Activated CD8-positive, alpha-beta T cell treated with anti-CD3 and anti-CD28 coated beads, Interleukin-2, amount 10 ng/mL, durations not matched to agents 7 days and 5 days (primary cell): Measurements from ENCODE around the gene RPS27L. TPM values are rescaled to one million over a fixed set of nuclear protein-coding genes. Genes with fewer than 3 reads are reported as not detected.

ENCODE experiments used
- ATAC-seq: fragments of 150-1000 bp; cut with Tn5 transposase; one replicate; pipeline ENCODE4 v1.10.0; 2021; ENCODE audit warnings: moderate library complexity
- CTCF ChIA-PET: fragments of 350-600 bp; sonication (Branson Sonifier 250); formaldehyde crosslinking; loops from one replicate; lab custom pipeline; 2021; ENCODE audit warnings: antibody characterized with exemption; lab: Charles Lee
- POLR2A ChIA-PET: fragments of 350-600 bp; sonication (Branson Sonifier 250); formaldehyde crosslinking; loops from one replicate; lab custom pipeline; 2021; ENCODE audit warnings: antibody characterized with exemption; lab: Charles Lee
- DNase-seq: peaks from one replicate; pipeline ENCODE4 v3.0.0-alpha.2; 2020
- H3K27ac Mint-ChIP-seq: one replicate; pipeline ENCODE4 v1.8.0; 2021; ENCODE audit warnings: mild to moderate bottlenecking, mixed read lengths
- H3K27me3 Mint-ChIP-seq: one replicate; pipeline ENCODE4 v1.8.0; 2021; ENCODE audit warnings: low read depth, mixed read lengths
- H3K36me3 Mint-ChIP-seq: one replicate; pipeline ENCODE4 v1.8.0; 2021; ENCODE audit warnings: low read depth, mixed read lengths
- H3K4me1 Mint-ChIP-seq: one replicate; pipeline ENCODE4 v1.8.0; 2021; ENCODE audit warnings: low read depth, mixed read lengths
- H3K4me3 Mint-ChIP-seq: one replicate; pipeline ENCODE4 v1.8.0; 2021; ENCODE audit warnings: mild to moderate bottlenecking, mixed read lengths
- H3K9me3 Mint-ChIP-seq: one replicate; pipeline ENCODE4 v1.8.0; 2022; ENCODE audit warnings: mixed read lengths; ENCODE audit not compliant: insufficient read depth
- total RNA-seq, 2 experiments: library from RNA; stranded (reverse); gene quantifications; one replicate each; pipeline ENCODE4 v1.2.3, GENCODE V29; 2021

RPS27L gene
- total RNA-seq, 2 experiments from 2014 or later = 235 to 238 TPM

- H3K27me3 Mint-ChIP-seq = no peaks in the 10 kb centered on the region
Measured at GRCh38 chr15:63136742-63137141, 20.5 kb downstream of the RPS27L start.

DNA sequence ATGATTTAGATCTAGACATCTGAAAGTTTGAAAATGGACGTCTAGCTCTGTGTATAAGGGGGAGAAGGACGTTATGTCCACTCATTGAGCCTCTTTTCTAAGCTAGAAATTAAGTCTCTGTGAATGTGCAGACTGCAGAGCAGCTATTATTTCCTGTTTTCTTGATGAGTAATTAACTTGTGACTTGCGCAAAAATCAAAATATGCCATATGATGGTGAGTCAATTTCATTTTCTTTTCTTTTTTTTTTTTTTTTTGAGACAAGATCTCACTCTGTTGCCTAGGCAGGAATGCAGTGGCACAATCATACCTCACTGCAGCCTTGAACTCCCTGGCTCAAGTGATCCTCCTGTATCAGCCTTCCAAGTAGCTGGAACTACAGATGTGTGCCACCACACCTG lies 21.5 kb downstream of the RPS27L start:
- ATAC-seq = no peak
- no peak overlapping the region for H3K4me3 Mint-ChIP-seq
- H3K9me3 Mint-ChIP-seq = no peaks in the 10 kb centered on the region
- H3K27ac Mint-ChIP-seq = no peak overlapping the region
- CTCF ChIA-PET = interaction anchor here (1.0 kb wide), 1 partner anchor 88 kb away, joined by 3 read pairs; no protein-coding TSS in a partner anchor
- H3K36me3 Mint-ChIP-seq = peaks cover 6% of the 10 kb centered on the region
- no peaks in the 10 kb centered on the region for H3K27me3 Mint-ChIP-seq
- H3K4me1 Mint-ChIP-seq = no peaks in the 10 kb centered on the region
- no peak for DNase-seq
- POLR2A ChIA-PET = interaction anchor here (0.7 kb wide), 1 partner anchor 21 kb away, joined by 4 read pairs; the partner anchor contains the start of gene RPS27L

More at GRCh38 chr15:63136742-63137141, 20.5 kb downstream of the RPS27L start:
- Mint-ChIP-seq H3K4me3 (no peak overlapping the region), H3K4me1 (peaks cover under 1% of the 10 kb centered on the region), H3K9me3 (no peaks in the 10 kb centered on the region), H3K27ac (no peak overlapping the region), H3K36me3 (peaks cover 13% of the 10 kb centered on the region)
- CTCF ChIA-PET = interaction anchor here (1.0 kb wide), 1 partner anchor 89 kb away, joined by 3 read pairs; no protein-coding TSS in a partner anchor
- POLR2A ChIA-PET = interaction anchor here (0.7 to 1.7 kb wide), 2 partner anchors 21 to 216 kb away, joined by 3 to 6 read pairs; partner anchors contain the start of gene RPS27L
- ATAC-seq (no peak), DNase-seq (no peak)

- no peaks in the 10 kb centered on the region for H3K9me3 Mint-ChIP-seq
- ChIA-PET CTCF (no interaction called here), POLR2A (interaction anchor here (0.7 kb wide), 1 partner anchor 22 kb away, joined by 4 read pairs; the partner anchor contains the start of gene RPS27L)
- no peaks in the 10 kb centered on the region for H3K27me3 Mint-ChIP-seq
- no peak overlapping the region for H3K27ac Mint-ChIP-seq
- H3K36me3 Mint-ChIP-seq = peaks cover 6% of the 10 kb centered on the region
- ATAC-seq (no peak), DNase-seq (no peak)
- no peak overlapping the region for H3K4me3 Mint-ChIP-seq
- no peaks in the 10 kb centered on the region for H3K4me1 Mint-ChIP-seq
Measured at GRCh38 chr15:63135281-63135680, 22.0 kb downstream of the RPS27L start.

DNA sequence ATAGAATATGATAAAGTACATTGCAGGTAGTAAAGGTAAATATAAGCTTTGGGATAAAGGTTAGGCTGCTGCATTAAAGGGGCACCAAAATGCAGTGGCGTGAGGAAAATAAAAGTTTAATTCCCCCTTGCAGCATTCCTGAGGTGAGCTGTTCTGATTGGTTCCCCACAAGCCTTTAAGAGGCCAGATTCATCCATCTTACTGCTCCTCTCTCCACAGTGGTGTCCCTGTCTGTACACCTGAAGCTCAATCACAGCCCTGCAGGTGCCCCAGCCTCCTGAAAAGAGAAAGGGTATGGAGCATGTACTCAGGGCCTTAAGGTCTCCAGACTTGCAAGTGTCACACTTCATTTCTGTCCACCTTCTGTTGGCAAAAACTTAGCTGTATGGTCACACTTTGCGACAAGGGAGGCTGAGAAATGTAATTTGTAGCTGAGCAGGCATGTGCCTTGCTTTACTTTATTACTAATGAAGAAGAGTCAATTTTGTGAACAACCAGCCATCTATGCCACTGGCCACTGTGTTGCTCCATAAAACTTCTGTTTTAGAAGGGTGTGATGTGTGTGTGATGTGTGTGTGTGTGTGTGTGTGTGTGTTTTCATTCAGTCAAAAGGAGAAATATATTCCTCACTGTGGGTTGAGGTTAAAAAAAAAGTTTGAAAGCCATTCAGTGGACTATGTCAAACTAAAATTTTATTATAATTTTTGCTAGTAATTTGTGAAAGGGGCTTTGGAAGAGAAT lies 22.9 kb downstream of the RPS27L start:
- Mint-ChIP-seq H3K36me3 (peaks cover 8% of the 10 kb centered on the region), H3K9me3 (no peaks in the 10 kb centered on the region), H3K27ac (no peak overlapping the region), H3K4me1 (no peaks in the 10 kb centered on the region), H3K4me3 (no peak overlapping the region), H3K27me3 (no peaks in the 10 kb centered on the region)
- ChIA-PET CTCF (no interaction called here), POLR2A (interaction anchor here (1.2 kb wide), 1 partner anchor 13 kb away, joined by 3 read pairs; the partner anchor contains the start of gene LACTB)
- DNase-seq (no peak), ATAC-seq (no peak)

DNA sequence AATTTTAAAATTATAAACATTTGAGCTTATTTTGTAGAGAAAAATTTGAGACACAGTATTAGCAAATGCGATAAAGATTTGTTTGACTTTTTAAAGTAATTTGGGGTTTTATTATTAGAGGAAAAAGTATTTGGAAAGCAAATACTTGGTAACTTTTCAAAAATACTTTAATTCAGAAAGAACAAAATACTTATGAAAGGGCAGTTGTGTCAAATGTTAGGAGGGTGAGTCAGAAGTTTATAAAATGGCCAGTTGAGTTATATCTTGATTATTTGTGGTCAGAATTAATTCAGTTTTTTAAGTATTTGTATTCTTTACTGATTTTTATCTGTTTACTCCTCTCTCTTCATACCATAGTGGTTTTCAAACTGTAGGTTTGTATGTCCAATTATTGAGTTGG lies 23.5 kb downstream of the RPS27L start:
- H3K9me3 Mint-ChIP-seq = no peaks in the 10 kb centered on the region
- POLR2A ChIA-PET = interaction anchor here (0.9 to 1.2 kb wide), 2 partner anchors 12 to 23 kb away, joined by 3 to 5 read pairs; partner anchors contain the start of genes LACTB and RPS27L
- CTCF ChIA-PET = interaction anchor here (1.0 kb wide), 1 partner anchor 13 kb away, joined by 3 read pairs; no protein-coding TSS in a partner anchor
- ATAC-seq (no peak), DNase-seq (no peak)
- H3K36me3 Mint-ChIP-seq = peaks cover 10% of the 10 kb centered on the region
- H3K27me3 Mint-ChIP-seq = no peaks in the 10 kb centered on the region
- H3K4me3 Mint-ChIP-seq = no peak overlapping the region
- H3K27ac Mint-ChIP-seq = no peak overlapping the region
- no peaks in the 10 kb centered on the region for H3K4me1 Mint-ChIP-seq

DNA sequence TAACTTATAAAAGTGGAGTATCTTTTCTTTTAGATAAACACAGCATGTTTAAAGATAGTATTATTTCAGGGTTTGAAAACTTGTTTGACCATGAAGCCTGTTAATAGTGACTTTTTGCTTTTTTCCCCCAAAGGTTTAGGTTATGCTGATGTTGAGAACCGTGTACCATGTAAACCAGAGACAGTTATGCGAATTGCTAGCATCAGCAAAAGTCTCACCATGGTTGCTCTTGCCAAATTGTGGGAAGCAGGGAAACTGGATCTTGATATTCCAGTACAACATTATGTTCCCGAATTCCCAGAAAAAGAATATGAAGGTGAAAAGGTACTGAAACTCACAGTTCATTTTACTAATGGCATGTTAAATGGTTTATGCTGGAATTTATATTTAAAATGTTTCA lies 30.6 kb downstream of the RPS27L start:
- H3K9me3 Mint-ChIP-seq = no peaks in the 10 kb centered on the region
- DNase-seq = no peak
- ChIA-PET CTCF (interaction anchor here (1.4 kb wide), 1 partner anchor 12 kb away, joined by 3 read pairs; no protein-coding TSS in a partner anchor), POLR2A (no interaction called here)
- H3K36me3 Mint-ChIP-seq = peaks cover 21% of the 10 kb centered on the region
- ATAC-seq = no peak
- H3K27me3 Mint-ChIP-seq = no peaks in the 10 kb centered on the region
- no peak overlapping the region for H3K27ac Mint-ChIP-seq
- no peak overlapping the region for H3K4me3 Mint-ChIP-seq
- H3K4me1 Mint-ChIP-seq = peaks cover 11% of the 10 kb centered on the region

GRCh38 chr15:63124506-63124905 lies 32.8 kb downstream of the RPS27L start:
- CTCF ChIA-PET = no interaction called here
- peaks cover 8% of the 10 kb centered on the region for H3K9me3 Mint-ChIP-seq
- no peak overlapping the region for H3K4me3 Mint-ChIP-seq
- H3K27me3 Mint-ChIP-seq = no peaks in the 10 kb centered on the region
- POLR2A ChIA-PET = interaction anchor here (0.7 kb wide), 1 partner anchor 11 kb away, joined by 3 read pairs; no protein-coding TSS in a partner anchor
- H3K36me3 Mint-ChIP-seq = peaks cover 31% of the 10 kb centered on the region
- ATAC-seq (no peak), DNase-seq (peak; percentile 19)
- H3K4me1 Mint-ChIP-seq = peaks cover 17% of the 10 kb centered on the region
- H3K27ac Mint-ChIP-seq = no peak overlapping the region

GRCh38 chr15:63122002-63122875 lies 35.0 kb downstream of the RPS27L start:
- DNase-seq = peak; percentile 82
- peaks cover 17% of the 10 kb centered on the region for H3K4me1 Mint-ChIP-seq
- H3K27ac Mint-ChIP-seq = peak overlapping the region; percentile 84
- ChIA-PET POLR2A (interaction anchor here (0.6 kb wide), 1 partner anchor 12 kb away, joined by 3 read pairs; no protein-coding TSS in a partner anchor), CTCF (no interaction called here)
- H3K9me3 Mint-ChIP-seq = peaks cover 13% of the 10 kb centered on the region
- peak overlapping the region; percentile 94 for H3K4me3 Mint-ChIP-seq
- no peaks in the 10 kb centered on the region for H3K27me3 Mint-ChIP-seq
- ATAC-seq = peak; percentile 88
- H3K36me3 Mint-ChIP-seq = peaks cover 27% of the 10 kb centered on the region

- peak; percentile 90 for ATAC-seq
- peak within 1 kb of the TSS; percentile 94 for H3K4me3 Mint-ChIP-seq
- ChIA-PET POLR2A (interaction anchor here (0.6 kb wide), 1 partner anchor 13 kb away, joined by 3 read pairs; no protein-coding TSS in a partner anchor), CTCF (interaction anchor here (1.4 kb wide), 1 partner anchor 73 kb away, joined by 4 read pairs; no protein-coding TSS in a partner anchor)
- H3K36me3 Mint-ChIP-seq = peaks cover 23% of the 10 kb centered on the region
- H3K27me3 Mint-ChIP-seq = peaks cover under 1% of the 10 kb centered on the region
- peak within 1 kb of the TSS; percentile 84 for H3K27ac Mint-ChIP-seq
- DNase-seq = peak; percentile 86
- H3K4me1 Mint-ChIP-seq = peaks cover 17% of the 10 kb centered on the region
- H3K9me3 Mint-ChIP-seq = peaks cover 13% of the 10 kb centered on the region
Measured at GRCh38 chr15:63121382-63122001, 35.8 kb downstream of the RPS27L start, which contains the start of gene LACTB. Gene LACTB, plus strand, starts transcription at chr15:63121861. Its CDS starts 11 bp downstream, at chr15:63121872.

DNA sequence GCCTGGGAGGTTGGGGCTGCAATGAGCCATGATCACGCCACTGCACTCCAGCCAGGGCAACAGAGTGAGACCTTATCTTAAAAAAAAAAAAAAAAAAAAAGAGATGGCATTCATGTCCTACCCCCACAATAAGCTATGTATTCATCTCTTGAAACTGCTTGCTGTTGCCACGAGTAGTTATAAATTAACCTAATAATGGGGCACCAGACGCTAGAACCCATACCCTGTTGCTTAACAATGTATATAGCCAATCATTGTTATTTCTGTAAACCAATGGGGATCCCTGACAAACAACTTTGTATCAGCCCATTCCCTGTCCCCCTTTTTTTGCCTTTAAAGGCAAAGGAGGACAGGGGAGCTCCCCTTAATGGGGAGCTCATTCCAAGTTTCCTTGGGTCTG lies 38.4 kb downstream of the RPS27L start:
- POLR2A ChIA-PET = no interaction called here
- no peak overlapping the region for H3K4me3 Mint-ChIP-seq
- H3K27ac Mint-ChIP-seq = no peak overlapping the region
- peaks cover 17% of the 10 kb centered on the region for H3K36me3 Mint-ChIP-seq
- CTCF ChIA-PET = no interaction called here
- H3K4me1 Mint-ChIP-seq = peaks cover 15% of the 10 kb centered on the region
- peaks cover 13% of the 10 kb centered on the region for H3K9me3 Mint-ChIP-seq
- no peak for DNase-seq
- H3K27me3 Mint-ChIP-seq = peaks cover 2% of the 10 kb centered on the region
- ATAC-seq = no peak

DNA sequence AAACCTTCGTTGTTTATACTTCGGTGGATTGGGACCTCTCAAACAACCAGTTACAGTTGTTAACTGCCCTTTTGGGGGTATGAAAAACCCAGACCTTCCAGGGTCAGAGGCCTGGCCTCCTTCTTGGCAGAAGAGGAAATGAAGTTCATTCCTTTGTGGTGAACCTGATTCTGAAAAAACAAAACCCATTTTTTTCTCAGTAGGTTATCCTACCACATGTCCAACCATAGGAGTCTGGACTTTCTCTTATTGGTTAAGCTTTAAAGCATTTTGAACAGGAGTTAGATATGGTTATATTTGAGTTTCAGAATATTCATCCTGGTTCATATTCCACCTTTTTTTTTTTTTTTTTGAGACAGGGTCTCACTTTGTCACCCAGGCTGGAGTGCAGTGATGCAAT lies 42.8 kb downstream of the RPS27L start:
- Mint-ChIP-seq H3K4me3 (no peak overlapping the region), H3K9me3 (peaks cover 4% of the 10 kb centered on the region), H3K36me3 (peaks cover 3% of the 10 kb centered on the region), H3K27me3 (peaks cover 12% of the 10 kb centered on the region), H3K27ac (no peak overlapping the region), H3K4me1 (peaks cover 2% of the 10 kb centered on the region)
- POLR2A ChIA-PET = no interaction called here
- CTCF ChIA-PET = interaction anchor here (0.7 to 1.3 kb wide), 2 partner anchors 13 to 461 kb away, joined by 3 read pairs; no protein-coding TSS in a partner anchor
- ATAC-seq (no peak), DNase-seq (no peak)
